Astrocyte of the cerebellum (primary cell): ENCODE measurements around the gene CNNM4.
A peak's percentile ranks its signal among the peaks of the same experiment; 100 is the strongest.

ENCODE experiments used
- DNase-seq: peaks from one replicate; pipeline ENCODE4 v3.0.0-alpha.2; 2011; ENCODE audit warnings: low read depth
- H3K4me3 ChIP-seq: 2 replicates; pipeline ENCODE4 v1.5.1; 2011; ENCODE audit warnings: mild to moderate bottlenecking, low read depth, low read length, moderate library complexity
- in situ Hi-C: cut with HindIII; loops from 2 replicates; pipeline ENCODE4 v1.10.0; 2017; ENCODE audit warnings: low sequenced_read_pairs
- TF ChIP-seq, protein P1 (sequence below): IDR thresholded peaks from 2 replicates; pipeline ENCODE4 v1.5.1; 2012; ENCODE audit warnings: low read length, low read depth, moderate library complexity, mild to moderate bottlenecking; ENCODE audit errors: missing control alignments

The CNNM4 gene

DNA sequence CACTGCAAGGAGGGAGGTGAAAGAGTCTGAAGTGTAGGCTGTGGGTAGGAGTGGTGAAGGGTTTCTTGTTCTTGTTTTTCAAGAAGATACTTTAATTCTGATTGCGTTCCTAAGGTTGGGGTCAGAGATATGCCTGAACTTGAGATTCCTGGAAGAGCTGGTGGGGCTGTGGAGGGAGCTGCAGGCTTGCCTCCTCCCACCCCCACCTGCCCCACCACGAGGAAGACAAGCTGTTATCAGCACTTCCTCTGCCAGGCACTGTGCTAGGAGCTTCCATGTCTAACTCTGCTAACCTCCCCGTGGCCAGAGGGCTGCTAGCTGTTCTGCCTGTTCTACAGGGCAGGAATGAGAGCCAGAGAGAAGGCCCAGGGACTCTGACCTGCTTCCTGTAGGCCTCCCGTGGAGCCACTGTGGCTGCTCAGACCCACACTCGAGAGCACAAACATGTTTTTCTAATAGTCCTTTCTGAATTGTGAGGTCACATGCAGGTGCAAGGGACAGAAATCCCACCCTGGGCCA is 69.4 kb downstream of the CNNM4 start:
- DNase-seq, result no peak
- TF ChIP-seq, protein P1, sequence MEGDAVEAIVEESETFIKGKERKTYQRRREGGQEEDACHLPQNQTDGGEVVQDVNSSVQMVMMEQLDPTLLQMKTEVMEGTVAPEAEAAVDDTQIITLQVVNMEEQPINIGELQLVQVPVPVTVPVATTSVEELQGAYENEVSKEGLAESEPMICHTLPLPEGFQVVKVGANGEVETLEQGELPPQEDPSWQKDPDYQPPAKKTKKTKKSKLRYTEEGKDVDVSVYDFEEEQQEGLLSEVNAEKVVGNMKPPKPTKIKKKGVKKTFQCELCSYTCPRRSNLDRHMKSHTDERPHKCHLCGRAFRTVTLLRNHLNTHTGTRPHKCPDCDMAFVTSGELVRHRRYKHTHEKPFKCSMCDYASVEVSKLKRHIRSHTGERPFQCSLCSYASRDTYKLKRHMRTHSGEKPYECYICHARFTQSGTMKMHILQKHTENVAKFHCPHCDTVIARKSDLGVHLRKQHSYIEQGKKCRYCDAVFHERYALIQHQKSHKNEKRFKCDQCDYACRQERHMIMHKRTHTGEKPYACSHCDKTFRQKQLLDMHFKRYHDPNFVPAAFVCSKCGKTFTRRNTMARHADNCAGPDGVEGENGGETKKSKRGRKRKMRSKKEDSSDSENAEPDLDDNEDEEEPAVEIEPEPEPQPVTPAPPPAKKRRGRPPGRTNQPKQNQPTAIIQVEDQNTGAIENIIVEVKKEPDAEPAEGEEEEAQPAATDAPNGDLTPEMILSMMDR, result no peak
- no peak overlapping the region for H3K4me3 ChIP-seq
- in situ Hi-C loops, result no loop called here

DNA sequence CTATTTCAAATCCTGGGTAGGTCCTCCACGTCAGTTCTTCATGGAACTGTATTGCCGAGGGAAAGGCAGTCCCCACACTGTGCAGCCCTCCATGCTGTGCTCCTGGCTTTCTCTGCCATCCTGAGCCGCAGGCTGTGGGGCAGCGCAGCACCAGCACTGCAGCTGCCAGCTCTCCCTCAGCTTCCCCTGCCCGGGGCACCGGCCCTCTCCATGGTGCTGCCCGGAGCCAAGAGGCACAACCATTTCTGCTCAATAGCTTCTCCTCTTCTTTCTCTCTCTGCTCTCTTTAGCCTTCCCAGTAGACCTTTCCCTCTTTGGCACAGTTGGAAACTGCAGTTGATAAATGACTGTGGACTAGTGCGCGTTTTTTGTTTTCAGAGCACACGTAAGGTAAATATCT is 71.0 kb downstream of the CNNM4 start:
- H3K4me3 ChIP-seq, result no peak overlapping the region
- TF ChIP-seq, protein P1, result no peak
- DNase-seq, result no peak
- in situ Hi-C loops, result no loop called here

DNA sequence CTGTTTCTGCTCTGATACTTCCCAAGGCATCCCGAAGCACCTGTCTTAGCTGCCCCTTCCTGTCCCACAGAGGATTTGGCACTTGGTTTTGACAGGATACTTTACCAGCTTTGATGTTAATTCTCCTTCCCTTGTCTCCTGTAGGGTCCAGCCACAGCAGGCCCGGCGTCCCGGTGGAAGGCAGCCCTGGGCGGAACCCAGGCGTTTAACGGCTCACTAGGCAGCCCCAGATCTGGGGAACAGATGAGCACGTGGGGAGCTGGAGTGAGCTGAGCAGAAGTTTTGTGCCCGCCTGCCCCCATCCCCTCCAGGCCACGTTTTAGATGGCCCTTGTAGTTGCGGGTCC is 71.7 kb downstream of the CNNM4 start:
- in situ Hi-C loops, result no loop called here
- DNase-seq, result no peak
- TF ChIP-seq, protein P1, result no peak
- H3K4me3 ChIP-seq, result no peak overlapping the region

DNA sequence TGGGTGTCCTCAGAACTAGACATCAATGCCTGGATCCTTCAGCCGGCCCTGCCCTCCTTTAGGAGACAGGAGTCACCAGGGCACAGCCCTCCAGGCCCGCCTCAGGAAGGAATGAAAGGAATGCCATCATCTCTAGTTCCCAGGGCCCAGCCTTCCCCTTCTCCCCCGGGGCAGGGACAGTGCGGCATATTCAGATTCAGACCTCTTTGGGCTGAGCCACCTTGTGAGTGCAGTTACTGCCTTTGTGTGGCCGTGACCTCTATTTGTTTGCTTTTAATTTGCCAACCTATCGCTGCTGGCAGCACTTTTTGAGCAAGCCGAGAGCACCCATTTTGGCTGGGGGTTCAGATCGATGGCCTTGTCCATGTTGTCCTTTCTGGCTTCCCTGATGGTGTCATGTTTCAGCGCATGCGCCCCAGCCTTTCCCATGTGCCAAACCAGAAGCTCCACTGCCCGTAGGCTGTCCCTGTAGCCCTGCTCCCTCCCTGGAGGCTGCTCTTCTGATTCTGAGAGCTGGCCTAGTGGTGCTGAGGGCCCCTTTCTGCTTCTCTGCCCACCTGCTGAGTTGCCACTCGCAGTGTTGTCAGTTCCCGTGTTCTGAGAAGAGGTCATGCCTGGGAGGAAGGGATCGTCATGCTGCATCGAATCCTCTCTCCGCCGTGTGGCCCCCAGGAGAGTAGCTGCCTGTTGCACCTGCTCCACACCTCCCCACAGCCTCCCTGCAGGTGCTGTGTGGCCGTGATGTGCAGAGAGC is 72.2 kb downstream of the CNNM4 start:
- TF ChIP-seq, protein P1, result no peak
- in situ Hi-C loops, result no loop called here
- DNase-seq, result peak; percentile 26
- H3K4me3 ChIP-seq, result no peak overlapping the region

DNA sequence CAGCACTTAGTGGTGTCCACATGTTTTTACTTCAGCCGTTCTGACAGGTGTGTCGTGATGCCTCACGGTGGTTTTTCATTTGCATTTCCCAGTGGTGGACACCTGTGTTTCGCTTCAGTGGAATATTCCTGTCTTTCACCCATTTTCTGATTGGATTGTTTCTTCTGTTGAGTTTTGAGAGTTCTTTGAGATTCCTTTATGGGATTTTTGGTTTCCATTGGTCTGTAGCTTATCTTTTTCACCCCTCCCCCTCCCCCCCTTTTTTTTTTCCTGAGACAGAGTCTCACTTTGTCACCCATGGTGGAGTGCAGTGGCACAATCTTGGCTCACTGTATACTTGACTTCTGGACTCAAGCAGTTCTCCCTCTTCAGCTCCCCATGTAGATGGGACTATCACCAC is 75.1 kb downstream of the CNNM4 start:
- TF ChIP-seq, protein P1, result no peak
- no peak overlapping the region for H3K4me3 ChIP-seq
- in situ Hi-C loops, result no loop called here
- DNase-seq, result no peak

DNA sequence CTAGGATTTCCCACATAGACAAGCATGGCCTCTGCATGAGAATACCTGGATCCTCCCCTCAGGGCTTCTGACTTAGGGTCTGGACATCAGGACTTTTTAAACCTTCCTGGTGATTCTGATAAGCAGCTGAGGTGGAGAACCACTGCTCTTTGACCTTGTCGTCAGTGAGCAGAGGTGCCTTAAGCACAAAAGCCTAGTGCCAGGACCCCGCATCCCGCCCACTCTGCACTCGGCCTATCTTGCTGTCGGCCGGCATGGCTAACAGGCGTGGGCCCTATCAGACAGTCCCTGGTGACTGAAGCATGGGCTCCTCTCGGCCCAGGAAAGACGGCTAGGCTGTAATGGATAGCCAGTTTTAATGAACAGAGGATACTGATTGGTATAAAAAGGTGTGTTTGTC is 76.9 kb downstream of the CNNM4 start:
- no peak overlapping the region for H3K4me3 ChIP-seq
- DNase-seq, result no peak
- in situ Hi-C loops, result no loop called here
- TF ChIP-seq, protein P1, result no peak
